HEK293 (cell line): Measurements from ENCODE around the gene DOK6.

Source experiments
- PATZ1 ChIP-seq: fragments of 450-650 bp; formaldehyde crosslinking; IDR thresholded peaks from 2 replicates; pipeline ENCODE4 v1.5.1; 2016; ENCODE audit warnings: missing biosample characterization, missing genetic modification characterization
- TCF7L2 ChIP-seq: IDR thresholded peaks from 2 replicates; pipeline ENCODE4 v1.6.1; 2011; ENCODE audit warnings: low read depth, mild to moderate bottlenecking, inconsistent platforms, low read length, moderate library complexity, borderline replicate concordance

DNA sequence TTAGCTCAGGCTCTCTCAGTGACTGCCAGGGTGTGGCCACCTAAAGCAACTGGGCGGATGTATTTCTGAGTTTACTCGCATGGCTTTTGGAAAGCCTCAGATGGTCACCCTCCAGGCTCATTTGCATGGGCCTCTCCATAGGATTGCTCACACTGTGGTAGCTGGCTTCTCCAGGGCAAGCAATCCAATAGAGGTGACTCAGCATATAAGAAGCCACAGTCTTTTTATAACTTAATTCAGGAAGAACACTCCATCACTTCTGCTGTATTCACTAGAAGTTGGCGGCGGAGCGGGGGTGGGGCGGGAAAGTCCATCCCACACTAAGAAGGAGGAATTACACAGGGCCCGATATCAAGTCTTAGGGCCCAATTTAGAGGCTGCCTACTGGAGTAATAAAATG, 3.6 kb upstream of the DOK6 start:
- no peak for TF ChIP-seq PATZ1 (tag by site-specific recombination)
- no peak for TF ChIP-seq TCF7L2
